Testis (tissue), 5 donors: ENCODE results near the gene PHEX. TPM values are rescaled to one million over a fixed set of nuclear protein-coding genes. Genes with fewer than 3 reads are reported as not detected.

Source experiments
- DNase-seq: peaks from one replicate; pipeline ENCODE4 v3.0.0-alpha.2; 2019
- H3K27ac ChIP-seq, 2 donors: fragments of 200-600 bp; sonication (generic); one replicate each; pipeline ENCODE4 v1.5.1; 2019
- H3K27me3 ChIP-seq: fragments of 200-600 bp; sonication (generic); one replicate; pipeline ENCODE4 v1.5.1; 2019
- H3K36me3 ChIP-seq: fragments of 200-600 bp; sonication (generic); one replicate; pipeline ENCODE4 v1.5.1; 2017; ENCODE audit warnings: low read depth; ENCODE audit errors: missing control alignments
- H3K4me1 ChIP-seq: fragments of 200-600 bp; sonication (generic); one replicate; pipeline ENCODE4 v1.5.1; 2019
- H3K4me3 ChIP-seq, 2 donors: fragments of 200-600 bp; sonication (generic); one replicate each; pipeline ENCODE4 v1.5.1; 2017 to 2019
- H3K9me3 ChIP-seq: fragments of 200-600 bp; sonication (generic); one replicate; pipeline ENCODE4 v1.5.1; 2017
- POLR2A ChIP-seq: fragments of 450-650 bp; IDR thresholded peaks from one replicate; pipeline ENCODE4 v1.6.1; 2017; ENCODE audit warnings: antibody characterized with exemption, mild to moderate bottlenecking, moderate library complexity
- WGBS, 2 donors: methylation state at CpG; one replicate each; pipeline ENCODE4 v1.1.5; 2018; 5-methylcytosine and 5-hydroxymethylcytosine counted together
- intact Hi-C: fragments of 100-400 bp; cut with DNase I; formaldehyde crosslinking; loops from one replicate; pipeline ENCODE4 v1.15.1; 2023; ENCODE audit warnings: low total_unique reads
- long read RNA-seq, 2 donors: transcript quantifications; one replicate each; lab custom pipeline, GENCODE V29; 2026
- polyA plus RNA-seq: library from polyadenylated mRNA; stranded (reverse); fragments of 350-450 nt; fragmentation: Illumina TruSeq; extraction: RNeasy Lipid Tissue Mini Kit (QIAGEN cat#74804); gene quantifications from one replicate; pipeline ENCODE4 v1.2.3, GENCODE V29; 2014; ENCODE audit warnings: low read depth, low replicate concordance; ENCODE audit not compliant: insufficient read depth
- total RNA-seq, 2 donors: library from RNA; depleted of rRNA; stranded (reverse); fragments of >200 nt; gene quantifications; one replicate each; pipeline ENCODE4 v1.2.3, GENCODE V29; 2016
- TF ChIP-seq, protein P1 (sequence below), 3 experiments: fragments of 450-650 bp in 2 of 3; fragments of 200-600 bp in 1 of 3; sonication (generic) in 1 of 3; IDR thresholded peaks; one replicate each; pipeline ENCODE4 v1.5.1; 2016 to 2019; ENCODE audit warnings: antibody characterized with exemption in 3 of 3, mild to moderate bottlenecking in 2 of 3, moderate library complexity in 1 of 3

PHEX gene
- total RNA-seq (under 1 TPM; 0.31 to 0.37 TPM), polyA plus RNA-seq (0.24 TPM)
- long read RNA-seq, donor 1: 0 reads
- long read RNA-seq, donor 2: 0 reads

DNA sequence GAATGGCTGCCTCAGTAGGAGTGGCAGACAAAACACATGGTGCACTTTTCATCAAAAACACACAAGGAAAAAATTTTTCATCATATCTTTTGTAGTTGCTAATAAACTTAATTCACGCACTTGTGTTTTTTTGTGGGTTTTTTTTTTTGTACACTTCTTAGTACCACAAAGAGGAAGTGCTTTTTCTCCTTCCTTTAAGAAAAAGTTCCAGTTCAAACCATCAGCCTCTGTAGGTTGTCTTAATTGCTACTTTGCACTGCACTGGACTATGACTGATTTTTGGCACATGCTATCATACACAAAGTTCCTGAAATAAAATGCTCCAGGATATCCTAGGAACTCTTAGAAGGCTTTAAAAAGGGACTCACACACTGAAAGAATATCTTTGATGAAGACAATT lies at the start of gene PHEX:
PHEX (plus strand) TSS at position 242 of the 400 bp plus-strand sequence. CDS start 681 bp downstream, outside the sequence.
- H3K27ac ChIP-seq: no peak within 1 kb of the TSS
- H3K27me3 ChIP-seq: no peaks in the 10 kb centered on the region
- no peak for DNase-seq
- WGBS, 2 donors: 62 to 77% methylated on average over 1 of the region's 1 CpG
- intact Hi-C loops: no loop called here
- no peaks in the 10 kb centered on the region for H3K9me3 ChIP-seq
- no peaks in the 10 kb centered on the region for H3K36me3 ChIP-seq
- TF ChIP-seq POLR2A: no peak
- TF ChIP-seq, protein P1, sequence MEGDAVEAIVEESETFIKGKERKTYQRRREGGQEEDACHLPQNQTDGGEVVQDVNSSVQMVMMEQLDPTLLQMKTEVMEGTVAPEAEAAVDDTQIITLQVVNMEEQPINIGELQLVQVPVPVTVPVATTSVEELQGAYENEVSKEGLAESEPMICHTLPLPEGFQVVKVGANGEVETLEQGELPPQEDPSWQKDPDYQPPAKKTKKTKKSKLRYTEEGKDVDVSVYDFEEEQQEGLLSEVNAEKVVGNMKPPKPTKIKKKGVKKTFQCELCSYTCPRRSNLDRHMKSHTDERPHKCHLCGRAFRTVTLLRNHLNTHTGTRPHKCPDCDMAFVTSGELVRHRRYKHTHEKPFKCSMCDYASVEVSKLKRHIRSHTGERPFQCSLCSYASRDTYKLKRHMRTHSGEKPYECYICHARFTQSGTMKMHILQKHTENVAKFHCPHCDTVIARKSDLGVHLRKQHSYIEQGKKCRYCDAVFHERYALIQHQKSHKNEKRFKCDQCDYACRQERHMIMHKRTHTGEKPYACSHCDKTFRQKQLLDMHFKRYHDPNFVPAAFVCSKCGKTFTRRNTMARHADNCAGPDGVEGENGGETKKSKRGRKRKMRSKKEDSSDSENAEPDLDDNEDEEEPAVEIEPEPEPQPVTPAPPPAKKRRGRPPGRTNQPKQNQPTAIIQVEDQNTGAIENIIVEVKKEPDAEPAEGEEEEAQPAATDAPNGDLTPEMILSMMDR (IDR thresholded peaks at IDR 0.05): no peak
- no peak within 1 kb of the TSS for H3K4me3 ChIP-seq
- H3K4me1 ChIP-seq: no peaks in the 10 kb centered on the region

DNA sequence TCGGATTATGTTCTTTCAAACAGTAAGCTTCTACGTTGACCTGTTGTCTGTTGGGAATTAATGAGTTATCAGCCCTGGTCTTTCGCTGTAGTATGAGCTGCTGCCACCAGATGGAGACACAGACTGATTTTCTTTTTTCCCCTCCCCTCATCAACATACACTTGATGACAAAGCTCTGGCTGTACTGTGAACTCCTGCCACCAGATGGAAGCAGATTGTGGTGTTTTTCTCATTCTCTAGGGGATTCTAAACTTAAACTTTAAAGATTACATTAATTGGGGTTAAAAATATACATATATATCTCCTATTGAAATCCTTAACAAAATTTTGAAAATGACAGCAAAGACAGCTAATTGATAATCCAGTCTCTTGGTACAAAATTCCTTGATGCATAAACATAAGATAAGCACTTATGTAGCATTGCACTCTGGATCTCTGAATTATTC lies 46.8 kb upstream of the PHEX start:
- WGBS, 2 donors: 10 to 21% methylated on average over 3 of the region's 3 CpGs
- intact Hi-C loops: no loop called here
- no peaks in the 10 kb centered on the region for H3K27me3 ChIP-seq
- H3K4me3 ChIP-seq: no peak overlapping the region
- H3K4me1 ChIP-seq: no peaks in the 10 kb centered on the region
- TF ChIP-seq POLR2A: no peak
- TF ChIP-seq, protein P1 (IDR thresholded peaks at IDR 0.05): peak; percentile 70 to 85 (median 82)
- no peaks in the 10 kb centered on the region for H3K9me3 ChIP-seq
- DNase-seq: peak; percentile 65
- H3K36me3 ChIP-seq: no peaks in the 10 kb centered on the region
- H3K27ac ChIP-seq: no peak overlapping the region

DNA sequence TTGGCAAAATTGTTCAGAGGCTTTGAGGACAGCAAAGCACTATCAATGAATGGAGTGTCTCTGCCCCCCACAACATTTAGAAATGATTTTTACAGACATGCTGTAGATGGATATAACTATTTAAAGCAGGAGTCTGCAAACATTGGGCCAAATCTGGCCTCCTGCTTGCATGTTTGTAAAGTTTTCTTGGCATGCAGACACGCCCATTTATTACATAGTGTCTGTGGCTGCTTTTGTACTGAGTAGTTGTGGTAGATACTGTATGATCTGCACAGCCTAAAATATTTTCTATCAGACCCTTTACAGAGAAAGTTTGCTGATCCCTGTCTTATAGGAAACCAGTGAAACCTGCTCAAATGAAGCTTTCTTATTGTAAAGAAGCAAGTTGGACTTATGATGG lies 45.5 kb upstream of the PHEX start:
- H3K27ac ChIP-seq: no peak overlapping the region
- no peaks in the 10 kb centered on the region for H3K36me3 ChIP-seq
- 71 to 81% methylated on average over 1 of the region's 1 CpG for WGBS, 2 donors
- no peaks in the 10 kb centered on the region for H3K4me1 ChIP-seq
- no peaks in the 10 kb centered on the region for H3K9me3 ChIP-seq
- DNase-seq: no peak
- no peak overlapping the region for H3K4me3 ChIP-seq
- no peaks in the 10 kb centered on the region for H3K27me3 ChIP-seq
- intact Hi-C loops: no loop called here
- TF ChIP-seq POLR2A: no peak
- TF ChIP-seq, protein P1 (IDR thresholded peaks at IDR 0.05): no peak

DNA sequence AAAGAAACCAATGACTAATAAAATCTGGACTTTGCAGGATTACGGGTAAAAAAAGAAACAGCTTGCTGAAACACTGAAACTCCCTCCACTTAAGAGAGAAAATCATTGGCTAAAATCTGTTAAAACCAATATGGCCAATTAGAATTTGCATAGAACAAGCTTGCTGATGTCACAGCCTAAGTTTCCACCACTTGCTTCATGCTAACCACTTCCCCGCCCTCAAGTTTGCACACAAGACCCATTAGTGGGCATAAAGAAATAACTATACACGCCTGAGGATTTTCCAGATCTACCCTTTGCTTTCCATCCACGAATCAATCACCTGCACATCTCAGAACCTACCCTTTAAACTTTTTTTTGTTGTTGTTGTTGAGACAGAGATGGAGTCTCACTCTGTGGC lies 42.7 kb upstream of the PHEX start:
- no peak overlapping the region for H3K4me3 ChIP-seq
- TF ChIP-seq, protein P1 (IDR thresholded peaks at IDR 0.05): no peak
- no peak for DNase-seq
- intact Hi-C loops: no loop called here
- H3K36me3 ChIP-seq: no peaks in the 10 kb centered on the region
- no peaks in the 10 kb centered on the region for H3K27me3 ChIP-seq
- no peak overlapping the region for H3K27ac ChIP-seq
- no peaks in the 10 kb centered on the region for H3K9me3 ChIP-seq
- no peaks in the 10 kb centered on the region for H3K4me1 ChIP-seq
- 86 to 96% methylated on average over 4 of the region's 4 CpGs for WGBS, 2 donors

DNA sequence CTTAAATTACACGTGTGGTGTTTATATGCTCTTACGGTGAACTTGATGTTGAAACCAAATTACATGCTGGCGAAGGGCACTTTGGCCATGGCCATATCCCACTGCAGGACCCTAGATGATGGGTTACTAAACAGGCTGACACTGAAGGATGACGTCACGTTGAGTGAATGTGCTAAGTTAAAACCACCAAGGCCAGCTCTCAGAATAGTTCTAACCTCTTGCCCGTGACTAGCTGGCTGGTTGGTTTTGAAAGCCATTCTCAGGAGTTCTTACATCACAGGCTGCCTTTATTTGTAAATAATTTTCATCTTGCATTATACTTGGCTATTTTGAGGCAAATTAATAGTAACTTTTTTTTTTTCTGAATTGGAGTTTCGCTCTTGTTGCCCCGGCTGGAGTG lies 41.3 kb upstream of the PHEX start:
- Histone ChIP-seq H3K4me1 (no peaks in the 10 kb centered on the region), H3K9me3 (no peaks in the 10 kb centered on the region), H3K27ac (no peak overlapping the region), H3K4me3 (no peak overlapping the region), H3K36me3 (no peaks in the 10 kb centered on the region), H3K27me3 (no peaks in the 10 kb centered on the region)
- TF ChIP-seq, protein P1 (IDR thresholded peaks at IDR 0.05): no peak
- no peak for TF ChIP-seq POLR2A
- DNase-seq: no peak
- WGBS, 2 donors: 78 to 98% methylated on average over 8 of the region's 8 CpGs
- intact Hi-C loops: no loop called here
